Large intestine (tissue), 3 donors: ENCODE results near the gene ZNF319. TPM values are rescaled to one million over a fixed set of nuclear protein-coding genes. Genes with fewer than 3 reads are reported as not detected.

Source experiments
- DNase-seq, 2 donors: peaks; one replicate each; pipeline versions ENCODE4 v3.0.0 to v3.0.0-alpha.2; 2013
- H3K27ac ChIP-seq: one replicate; pipeline ENCODE4 v1.5.1; 2013; ENCODE audit warnings: low read length
- H3K27me3 ChIP-seq: 2 replicates; pipeline ENCODE4 v1.6.1; 2013; ENCODE audit warnings: low read length; ENCODE audit not compliant: control insufficient read depth, insufficient read depth
- H3K36me3 ChIP-seq: 2 replicates; pipeline ENCODE4 v1.6.1; 2013; ENCODE audit warnings: low read length; ENCODE audit not compliant: control insufficient read depth, insufficient read depth
- H3K4me1 ChIP-seq: one replicate; pipeline ENCODE4 v1.6.1; 2013; ENCODE audit warnings: low read length; ENCODE audit not compliant: control insufficient read depth, insufficient read depth
- H3K4me3 ChIP-seq: one replicate; pipeline ENCODE4 v1.5.1; 2013; ENCODE audit warnings: low read length
- H3K9me3 ChIP-seq: one replicate; pipeline ENCODE4 v1.6.1; 2013; ENCODE audit warnings: mild to moderate bottlenecking, low read depth, low read length, moderate library complexity; ENCODE audit not compliant: control insufficient read depth
- WGBS: methylation state at CpG from one replicate; pipeline ENCODE4 v1.1.5; 2013; ENCODE audit warnings: low lambda C conversion rate; ENCODE audit not compliant: insufficient coverage; 5-methylcytosine and 5-hydroxymethylcytosine counted together
- polyA plus RNA-seq: library from polyadenylated mRNA; unstranded; fragments of 120-200 nt; gene quantifications from one replicate; pipeline ENCODE4 v1.2.1, GENCODE V29; 2013

Gene ZNF319
- polyA plus RNA-seq, 1 donor: 5.8 TPM

- Histone ChIP-seq H3K36me3 (peaks cover 63% of the 10 kb centered on the region), H3K27ac (no peak overlapping the region), H3K4me1 (peaks cover 3% of the 10 kb centered on the region), H3K9me3 (no peaks in the 10 kb centered on the region), H3K27me3 (no peaks in the 10 kb centered on the region), H3K4me3 (no peak overlapping the region)
- no peak for DNase-seq
- no CpG with 5 or more reads among the region's 9 CpGs for WGBS
Observed at GRCh38 chr16:58044266-58045019, 44.0 kb upstream of the ZNF319 start.

GRCh38 chr16:58043571-58044155 lies 43.2 kb upstream of the ZNF319 start:
- no peak for DNase-seq
- no CpG with 5 or more reads among the region's 7 CpGs for WGBS
- Histone ChIP-seq H3K27ac (no peak overlapping the region), H3K4me3 (no peak overlapping the region), H3K27me3 (no peaks in the 10 kb centered on the region), H3K9me3 (no peaks in the 10 kb centered on the region), H3K4me1 (peaks cover 3% of the 10 kb centered on the region), H3K36me3 (peaks cover 69% of the 10 kb centered on the region)

DNA sequence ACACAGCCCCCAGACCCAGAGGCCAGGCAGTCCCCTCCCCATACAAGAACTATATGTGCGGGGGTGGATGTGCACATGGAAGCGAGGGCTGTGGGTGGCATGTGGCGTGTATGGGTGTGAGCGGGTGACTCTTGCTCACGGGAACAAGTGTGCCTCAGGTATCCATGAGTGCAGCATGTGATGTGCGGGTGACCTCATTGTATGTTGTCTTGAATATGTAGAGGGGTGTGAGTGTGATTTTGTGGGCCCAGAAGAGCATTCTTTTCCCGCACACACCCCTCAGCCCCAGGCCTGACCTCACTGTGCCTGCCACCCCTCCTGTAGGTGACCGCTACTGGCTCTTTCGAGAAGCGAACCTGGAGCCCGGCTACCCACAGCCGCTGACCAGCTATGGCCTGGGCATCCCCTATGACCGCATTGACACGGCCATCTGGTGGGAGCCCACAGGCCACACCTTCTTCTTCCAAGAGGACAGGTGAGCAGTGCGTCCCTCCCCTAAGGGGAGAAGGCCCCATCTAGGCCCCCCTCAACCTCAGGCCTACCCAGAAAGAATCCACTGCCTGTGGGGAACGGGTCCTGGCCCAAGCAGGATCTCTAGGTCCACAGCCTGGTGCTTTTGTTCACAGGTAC lies 42.5 kb upstream of the ZNF319 start:
- peaks cover 76% of the 10 kb centered on the region for H3K36me3 ChIP-seq
- H3K4me1 ChIP-seq: peaks cover 3% of the 10 kb centered on the region
- no peaks in the 10 kb centered on the region for H3K9me3 ChIP-seq
- no peak overlapping the region for H3K4me3 ChIP-seq
- no peak overlapping the region for H3K27ac ChIP-seq
- DNase-seq: no peak
- 100% methylated on average over 1 of the region's 16 CpGs for WGBS
- no peaks in the 10 kb centered on the region for H3K27me3 ChIP-seq

DNA sequence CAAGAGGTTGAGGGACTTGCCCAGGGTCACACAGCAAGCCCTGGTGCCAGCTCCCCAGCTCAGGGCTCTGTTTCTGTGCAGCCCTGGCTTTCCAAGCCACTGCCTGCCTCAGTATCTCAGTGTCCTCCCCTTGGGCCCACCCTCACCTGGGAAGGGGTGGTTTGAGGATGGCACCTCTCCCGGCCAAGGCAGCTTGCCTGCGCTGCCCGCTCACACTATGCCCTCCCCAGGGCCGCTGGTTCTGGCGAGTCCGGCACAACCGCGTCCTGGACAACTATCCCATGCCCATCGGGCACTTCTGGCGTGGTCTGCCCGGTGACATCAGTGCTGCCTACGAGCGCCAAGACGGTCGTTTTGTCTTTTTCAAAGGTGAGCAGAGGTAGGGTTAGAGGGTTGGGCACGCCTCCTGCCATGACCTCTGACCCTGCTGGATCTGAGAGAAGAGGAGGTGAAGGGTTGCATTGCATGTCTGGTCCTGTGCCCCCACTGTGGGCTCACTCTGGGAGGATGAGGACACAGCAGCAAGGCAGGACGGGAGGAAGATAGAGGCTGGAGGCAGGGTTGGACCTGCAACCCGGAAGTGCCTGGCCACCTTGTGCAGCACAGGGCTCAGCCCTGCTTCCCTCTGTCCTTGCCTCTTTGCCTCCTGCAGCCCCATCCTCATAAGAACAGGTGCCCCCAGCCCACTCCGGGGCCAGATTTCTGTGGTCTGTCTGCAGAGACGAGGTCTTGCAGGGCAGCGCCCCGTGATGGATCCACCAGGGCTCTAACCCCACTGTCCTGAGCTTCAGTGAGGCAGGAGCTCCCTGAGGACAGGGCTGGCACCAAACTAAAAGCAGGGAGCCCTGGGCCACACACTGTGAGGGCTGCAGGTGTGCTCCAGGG lies 41.8 kb upstream of the ZNF319 start:
- Histone ChIP-seq H3K27ac (no peak overlapping the region), H3K36me3 (peaks cover 83% of the 10 kb centered on the region), H3K4me3 (no peak overlapping the region), H3K27me3 (no peaks in the 10 kb centered on the region), H3K9me3 (no peaks in the 10 kb centered on the region), H3K4me1 (peaks cover 3% of the 10 kb centered on the region)
- no peak for DNase-seq
- no CpG with 5 or more reads among the region's 22 CpGs for WGBS

DNA sequence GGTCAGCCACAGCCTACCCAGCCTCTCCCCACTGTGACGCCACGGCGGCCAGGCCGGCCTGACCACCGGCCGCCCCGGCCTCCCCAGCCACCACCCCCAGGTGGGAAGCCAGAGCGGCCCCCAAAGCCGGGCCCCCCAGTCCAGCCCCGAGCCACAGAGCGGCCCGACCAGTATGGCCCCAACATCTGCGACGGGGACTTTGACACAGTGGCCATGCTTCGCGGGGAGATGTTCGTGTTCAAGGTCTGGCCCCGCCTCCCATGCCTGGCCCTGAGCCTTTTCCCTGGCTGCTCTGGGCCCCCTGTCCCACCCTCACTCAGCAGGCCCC lies 41.1 kb upstream of the ZNF319 start:
- Histone ChIP-seq H3K36me3 (peaks cover 87% of the 10 kb centered on the region), H3K4me1 (no peaks in the 10 kb centered on the region), H3K27me3 (no peaks in the 10 kb centered on the region), H3K27ac (no peak overlapping the region), H3K4me3 (no peak overlapping the region), H3K9me3 (no peaks in the 10 kb centered on the region)
- no CpG with 5 or more reads among the region's 18 CpGs for WGBS
- DNase-seq: no peak

GRCh38 chr16:58040945-58041627 lies 40.6 kb upstream of the ZNF319 start:
- DNase-seq: no peak
- no peaks in the 10 kb centered on the region for H3K27me3 ChIP-seq
- no CpG with 5 or more reads among the region's 14 CpGs for WGBS
- no peaks in the 10 kb centered on the region for H3K4me1 ChIP-seq
- H3K9me3 ChIP-seq: no peaks in the 10 kb centered on the region
- H3K36me3 ChIP-seq: peaks cover 85% of the 10 kb centered on the region
- H3K27ac ChIP-seq: no peak overlapping the region
- no peak overlapping the region for H3K4me3 ChIP-seq

DNA sequence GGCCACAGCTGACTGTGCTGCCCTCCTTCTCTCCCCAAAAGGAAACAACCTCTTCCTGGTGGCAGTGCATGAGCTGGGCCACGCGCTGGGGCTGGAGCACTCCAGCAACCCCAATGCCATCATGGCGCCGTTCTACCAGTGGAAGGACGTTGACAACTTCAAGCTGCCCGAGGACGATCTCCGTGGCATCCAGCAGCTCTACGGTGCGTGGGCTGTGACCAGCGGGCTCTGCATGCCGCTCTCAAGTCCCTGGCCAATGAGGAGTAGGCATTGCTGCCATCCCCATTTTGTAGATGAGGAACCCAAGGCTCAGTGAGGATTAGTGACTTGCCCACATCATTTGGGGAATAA lies 40.0 kb upstream of the ZNF319 start:
- Histone ChIP-seq H3K36me3 (peaks cover 86% of the 10 kb centered on the region), H3K4me3 (no peak overlapping the region), H3K27ac (no peak overlapping the region), H3K4me1 (no peaks in the 10 kb centered on the region), H3K27me3 (no peaks in the 10 kb centered on the region), H3K9me3 (no peaks in the 10 kb centered on the region)
- DNase-seq: no peak
- WGBS: no CpG with 5 or more reads among the region's 12 CpGs

- no peak for DNase-seq
- H3K4me1 ChIP-seq: peaks cover under 1% of the 10 kb centered on the region
- H3K27me3 ChIP-seq: no peaks in the 10 kb centered on the region
- H3K27ac ChIP-seq: no peak overlapping the region
- H3K36me3 ChIP-seq: peaks cover 83% of the 10 kb centered on the region
- no CpG with 5 or more reads among the region's 26 CpGs for WGBS
- H3K9me3 ChIP-seq: no peaks in the 10 kb centered on the region
- H3K4me3 ChIP-seq: no peak overlapping the region
Observed at GRCh38 chr16:58039829-58040495, 39.5 kb upstream of the ZNF319 start.

DNA sequence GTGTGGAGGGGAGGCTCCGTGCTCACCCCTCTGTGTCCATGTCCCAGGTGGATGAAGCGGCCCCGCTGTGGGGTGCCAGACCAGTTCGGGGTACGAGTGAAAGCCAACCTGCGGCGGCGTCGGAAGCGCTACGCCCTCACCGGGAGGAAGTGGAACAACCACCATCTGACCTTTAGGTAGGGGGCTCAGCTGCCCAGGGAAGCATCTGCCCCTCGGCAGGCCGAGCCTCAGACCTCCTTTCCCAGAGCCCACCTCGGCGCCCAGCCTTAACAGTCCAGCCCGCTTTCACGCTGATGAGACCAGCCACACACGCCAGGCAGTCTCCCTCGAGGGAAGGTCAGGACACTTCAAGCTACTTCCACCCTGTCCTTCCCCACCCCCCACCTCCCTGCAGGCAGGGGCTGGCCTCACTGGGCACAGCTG lies 37.8 kb upstream of the ZNF319 start:
- Histone ChIP-seq H3K9me3 (no peaks in the 10 kb centered on the region), H3K4me1 (peaks cover 5% of the 10 kb centered on the region), H3K27me3 (no peaks in the 10 kb centered on the region), H3K27ac (no peak overlapping the region), H3K4me3 (no peak overlapping the region), H3K36me3 (peaks cover 66% of the 10 kb centered on the region)
- WGBS: 96% methylated on average over 5 of the region's 20 CpGs
- DNase-seq: no peak
